HCT116 (cell line): ENCODE data around the gene IRGM.
A peak's percentile ranks its signal among the peaks of the same experiment; 100 is the strongest.

ENCODE experiments used
- CEBPB ChIP-seq: IDR thresholded peaks from 2 replicates; pipeline ENCODE4 v1.6.1; 2012; ENCODE audit warnings: low read depth
- ELF1 ChIP-seq: IDR thresholded peaks from 2 replicates; pipeline ENCODE4 v1.6.1; 2012; ENCODE audit warnings: low read depth, borderline replicate concordance
- EZH2 ChIP-seq: fragments of 200-600 bp; sonication (generic); IDR thresholded peaks from 2 replicates; pipeline ENCODE4 v1.6.1; 2017; ENCODE audit warnings: antibody characterized with exemption, mixed run types
- EZH2phosphoT487 ChIP-seq: fragments of 200-600 bp; IDR thresholded peaks from 2 replicates; pipeline ENCODE4 v1.6.1; 2018; ENCODE audit warnings: antibody characterized with exemption, borderline replicate concordance
- FOSL1 ChIP-seq: IDR thresholded peaks from 2 replicates; pipeline ENCODE4 v1.6.1; 2012; ENCODE audit warnings: low read depth
- POLR2A ChIP-seq: IDR thresholded peaks from 2 replicates; pipeline ENCODE4 v1.7.0; 2011; ENCODE audit warnings: borderline replicate concordance; ENCODE audit not compliant: insufficient read depth, insufficient read length; ENCODE audit errors: extremely low read depth
- POLR2AphosphoS5 ChIP-seq: IDR thresholded peaks from 2 replicates; pipeline ENCODE4 v1.6.1; 2011; ENCODE audit warnings: mild to moderate bottlenecking, low read depth, low read length, moderate library complexity
- SIN3A ChIP-seq: IDR thresholded peaks from 2 replicates; pipeline ENCODE4 v1.6.1; 2012; ENCODE audit warnings: low read depth
- TCF7L2 ChIP-seq: IDR thresholded peaks from 2 replicates; pipeline ENCODE4 v1.7.0; 2011; ENCODE audit warnings: borderline replicate concordance, inconsistent platforms; ENCODE audit not compliant: insufficient read depth, insufficient read length; ENCODE audit errors: extremely low read depth
- ZNF274 ChIP-seq: fragments of 200-500 bp; sonication (Bioruptor generic); IDR thresholded peaks from 2 replicates; pipeline ENCODE4 v1.6.1; 2014; ENCODE audit warnings: mild to moderate bottlenecking, low read depth, low read length, inconsistent platforms
- TF ChIP-seq, protein P1 (sequence below): IDR thresholded peaks from 2 replicates; pipeline ENCODE4 v1.6.1; 2012; ENCODE audit warnings: low read depth
- TF ChIP-seq, protein P2 (sequence below): IDR thresholded peaks from 2 replicates; pipeline ENCODE4 v1.6.1; 2012
- TF ChIP-seq, protein P3 (sequence below), 3 experiments: fragments of 200-600 bp in 1 of 3; sonication (generic) in 1 of 3; IDR thresholded peaks in 2 of 3; conservative IDR thresholded peaks in 1 of 3; 2 replicates each; pipeline ENCODE4 v1.5.1; 2012 to 2017; ENCODE audit warnings: low read depth in 2 of 3, low read length in 2 of 3, antibody characterized with exemption in 1 of 3, borderline replicate concordance in 1 of 3, control low read depth in 1 of 3, mild to moderate bottlenecking in 1 of 3, mixed read lengths in 1 of 3, mixed run types in 1 of 3, moderate library complexity in 1 of 3; ENCODE audit not compliant: insufficient read depth in 1 of 3
- TF ChIP-seq, protein P4 (sequence below): IDR thresholded peaks from 2 replicates; pipeline ENCODE4 v1.6.1; 2012

DNA sequence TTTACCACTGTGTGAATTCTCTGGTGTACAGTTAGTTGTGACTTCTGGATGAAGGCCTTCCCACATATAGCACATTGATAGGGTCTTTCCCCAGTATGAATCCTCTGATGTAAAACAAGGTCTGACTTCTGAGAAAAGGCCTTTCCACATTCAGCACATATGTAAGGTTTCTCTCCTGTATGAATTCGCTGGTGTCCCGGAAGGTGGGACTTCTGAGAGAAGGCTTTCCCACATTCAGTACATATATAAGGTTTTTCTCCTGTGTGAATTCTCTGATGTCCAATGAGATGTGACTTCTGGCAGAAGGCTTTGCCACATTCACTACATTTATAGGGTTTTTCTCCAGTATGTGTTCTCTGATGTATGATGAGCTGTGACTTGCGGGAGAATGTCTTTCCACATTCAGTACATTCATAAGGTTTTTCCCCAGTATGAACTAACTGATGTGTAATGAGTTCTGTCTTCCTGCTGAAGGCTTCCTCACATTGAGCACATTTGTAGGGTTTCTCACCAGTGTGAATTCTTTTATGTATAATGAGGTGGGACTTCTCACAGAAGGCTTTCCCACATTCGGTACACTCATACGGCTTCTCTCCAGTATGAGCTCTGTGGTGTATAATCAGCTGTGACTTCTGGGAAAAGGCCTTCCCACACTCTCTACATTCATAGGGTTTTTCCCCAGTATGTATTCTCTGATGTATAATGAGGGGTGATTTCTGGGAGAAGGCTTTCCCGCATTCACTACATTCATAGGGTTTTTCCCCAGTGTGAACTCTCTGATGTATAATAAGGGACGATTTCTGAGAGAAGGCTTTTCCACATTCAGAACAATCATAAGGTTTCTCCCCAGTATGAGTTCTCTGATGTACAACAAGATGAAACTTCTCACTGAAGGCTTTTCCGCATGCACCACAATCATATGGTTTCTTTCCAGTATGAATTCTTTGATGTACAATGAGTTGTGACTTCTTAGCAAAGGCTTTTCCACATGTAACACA, 49.4 kb downstream of the IRGM start:
- TF ChIP-seq, protein P1, sequence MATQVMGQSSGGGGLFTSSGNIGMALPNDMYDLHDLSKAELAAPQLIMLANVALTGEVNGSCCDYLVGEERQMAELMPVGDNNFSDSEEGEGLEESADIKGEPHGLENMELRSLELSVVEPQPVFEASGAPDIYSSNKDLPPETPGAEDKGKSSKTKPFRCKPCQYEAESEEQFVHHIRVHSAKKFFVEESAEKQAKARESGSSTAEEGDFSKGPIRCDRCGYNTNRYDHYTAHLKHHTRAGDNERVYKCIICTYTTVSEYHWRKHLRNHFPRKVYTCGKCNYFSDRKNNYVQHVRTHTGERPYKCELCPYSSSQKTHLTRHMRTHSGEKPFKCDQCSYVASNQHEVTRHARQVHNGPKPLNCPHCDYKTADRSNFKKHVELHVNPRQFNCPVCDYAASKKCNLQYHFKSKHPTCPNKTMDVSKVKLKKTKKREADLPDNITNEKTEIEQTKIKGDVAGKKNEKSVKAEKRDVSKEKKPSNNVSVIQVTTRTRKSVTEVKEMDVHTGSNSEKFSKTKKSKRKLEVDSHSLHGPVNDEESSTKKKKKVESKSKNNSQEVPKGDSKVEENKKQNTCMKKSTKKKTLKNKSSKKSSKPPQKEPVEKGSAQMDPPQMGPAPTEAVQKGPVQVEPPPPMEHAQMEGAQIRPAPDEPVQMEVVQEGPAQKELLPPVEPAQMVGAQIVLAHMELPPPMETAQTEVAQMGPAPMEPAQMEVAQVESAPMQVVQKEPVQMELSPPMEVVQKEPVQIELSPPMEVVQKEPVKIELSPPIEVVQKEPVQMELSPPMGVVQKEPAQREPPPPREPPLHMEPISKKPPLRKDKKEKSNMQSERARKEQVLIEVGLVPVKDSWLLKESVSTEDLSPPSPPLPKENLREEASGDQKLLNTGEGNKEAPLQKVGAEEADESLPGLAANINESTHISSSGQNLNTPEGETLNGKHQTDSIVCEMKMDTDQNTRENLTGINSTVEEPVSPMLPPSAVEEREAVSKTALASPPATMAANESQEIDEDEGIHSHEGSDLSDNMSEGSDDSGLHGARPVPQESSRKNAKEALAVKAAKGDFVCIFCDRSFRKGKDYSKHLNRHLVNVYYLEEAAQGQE: no peak
- no peak for TF ChIP-seq POLR2AphosphoS5
- TF ChIP-seq, protein P2, sequence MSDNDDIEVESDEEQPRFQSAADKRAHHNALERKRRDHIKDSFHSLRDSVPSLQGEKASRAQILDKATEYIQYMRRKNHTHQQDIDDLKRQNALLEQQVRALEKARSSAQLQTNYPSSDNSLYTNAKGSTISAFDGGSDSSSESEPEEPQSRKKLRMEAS: no peak
- TF ChIP-seq POLR2A: no peak
- TF ChIP-seq, protein P3, sequence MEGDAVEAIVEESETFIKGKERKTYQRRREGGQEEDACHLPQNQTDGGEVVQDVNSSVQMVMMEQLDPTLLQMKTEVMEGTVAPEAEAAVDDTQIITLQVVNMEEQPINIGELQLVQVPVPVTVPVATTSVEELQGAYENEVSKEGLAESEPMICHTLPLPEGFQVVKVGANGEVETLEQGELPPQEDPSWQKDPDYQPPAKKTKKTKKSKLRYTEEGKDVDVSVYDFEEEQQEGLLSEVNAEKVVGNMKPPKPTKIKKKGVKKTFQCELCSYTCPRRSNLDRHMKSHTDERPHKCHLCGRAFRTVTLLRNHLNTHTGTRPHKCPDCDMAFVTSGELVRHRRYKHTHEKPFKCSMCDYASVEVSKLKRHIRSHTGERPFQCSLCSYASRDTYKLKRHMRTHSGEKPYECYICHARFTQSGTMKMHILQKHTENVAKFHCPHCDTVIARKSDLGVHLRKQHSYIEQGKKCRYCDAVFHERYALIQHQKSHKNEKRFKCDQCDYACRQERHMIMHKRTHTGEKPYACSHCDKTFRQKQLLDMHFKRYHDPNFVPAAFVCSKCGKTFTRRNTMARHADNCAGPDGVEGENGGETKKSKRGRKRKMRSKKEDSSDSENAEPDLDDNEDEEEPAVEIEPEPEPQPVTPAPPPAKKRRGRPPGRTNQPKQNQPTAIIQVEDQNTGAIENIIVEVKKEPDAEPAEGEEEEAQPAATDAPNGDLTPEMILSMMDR (IDR thresholded peaks at IDR 0.05 in 2 of 3, conservative IDR thresholded peaks at IDR 0.05 in 1 of 3; ENCODE audit: borderline replicate concordance in 1 of 3, insufficient read depth in 1 of 3, low read depth in 2 of 3, low read length in 2 of 3): no peak
- TF ChIP-seq TCF7L2: no peak
- TF ChIP-seq EZH2: no peak
- TF ChIP-seq ZNF274: peak; percentile 86
- TF ChIP-seq FOSL1: no peak
- no peak for TF ChIP-seq SIN3A
- TF ChIP-seq EZH2phosphoT487: no peak
- TF ChIP-seq, protein P4, sequence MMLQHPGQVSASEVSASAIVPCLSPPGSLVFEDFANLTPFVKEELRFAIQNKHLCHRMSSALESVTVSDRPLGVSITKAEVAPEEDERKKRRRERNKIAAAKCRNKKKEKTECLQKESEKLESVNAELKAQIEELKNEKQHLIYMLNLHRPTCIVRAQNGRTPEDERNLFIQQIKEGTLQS: no peak
- TF ChIP-seq CEBPB: no peak
- TF ChIP-seq ELF1: no peak
